ENCODE measurements around the gene TTC34. TPM values are rescaled to one million over a fixed set of nuclear protein-coding genes. Genes with fewer than 3 reads are reported as not detected.

Gene TTC34
- total RNA-seq, 4 donors from 2014 or later, result 0.84 to 1.2 (median 1.0) TPM

- Histone ChIP-seq H3K4me1 (no peaks in the 10 kb centered on the region), H3K27ac (no peak overlapping the region), H3K4me3 (no peak overlapping the region), H3K9me3 (peaks cover 0 to 32% (median 0%) of the 10 kb centered on the region in 4 donors), H3K27me3 (no peaks in the 10 kb centered on the region), H3K36me3 (no peaks in the 10 kb centered on the region)
- 81 to 84% methylated on average over 20 to 28 of the region's 28 CpGs for WGBS, 2 donors
- no peak for DNase-seq (ENCODE audit: low spot score in 2 of 2)
- TF ChIP-seq EP300 (IDR thresholded peaks at IDR 0.05) (no peak), POLR2A (IDR thresholded peaks at IDR 0.05) (no peak), CTCF (IDR thresholded peaks at IDR 0.05) (no peak)
Observed at GRCh38 chr1:2832506-2833453, 31.3 kb upstream of the TTC34 start.

- peaks cover 0 to 40% (median 0%) of the 10 kb centered on the region in 4 donors for H3K9me3 ChIP-seq
- DNase-seq (ENCODE audit: low spot score in 2 of 2), result no peak
- WGBS, 2 donors, result 76 to 77% methylated on average over 9 to 10 of the region's 12 CpGs
- H3K27ac ChIP-seq, result no peak overlapping the region
- TF ChIP-seq POLR2A (IDR thresholded peaks at IDR 0.05) (no peak), CTCF (IDR thresholded peaks at IDR 0.05) (no peak), EP300 (IDR thresholded peaks at IDR 0.05) (no peak)
- no peaks in the 10 kb centered on the region for H3K36me3 ChIP-seq
- no peaks in the 10 kb centered on the region for H3K27me3 ChIP-seq
- no peak overlapping the region for H3K4me3 ChIP-seq
- H3K4me1 ChIP-seq, result no peaks in the 10 kb centered on the region
Observed at GRCh38 chr1:2831596-2832212, 30.2 kb upstream of the TTC34 start.

GRCh38 chr1:2830761-2831425 lies 29.4 kb upstream of the TTC34 start:
- Histone ChIP-seq H3K9me3 (peaks cover 0 to 44% (median 0%) of the 10 kb centered on the region in 4 donors), H3K4me3 (no peak overlapping the region), H3K4me1 (no peaks in the 10 kb centered on the region), H3K27me3 (no peaks in the 10 kb centered on the region), H3K27ac (no peak overlapping the region), H3K36me3 (no peaks in the 10 kb centered on the region)
- WGBS, 2 donors, result 84 to 88% methylated on average over 18 to 20 of the region's 20 CpGs
- no peak for TF ChIP-seq CTCF (IDR thresholded peaks at IDR 0.05)
- TF ChIP-seq EP300 (IDR thresholded peaks at IDR 0.05), result no peak
- TF ChIP-seq POLR2A (IDR thresholded peaks at IDR 0.05), result no peak
- no peak for DNase-seq (ENCODE audit: low spot score in 2 of 2)

GRCh38 chr1:2829846-2830615 lies 28.5 kb upstream of the TTC34 start:
- no peak overlapping the region for H3K4me3 ChIP-seq
- 81 to 86% methylated on average over 21 to 22 of the region's 23 CpGs for WGBS, 2 donors

More at GRCh38 chr1:2829846-2830615, 28.5 kb upstream of the TTC34 start:
- no peak overlapping the region for H3K27ac ChIP-seq
- H3K36me3 ChIP-seq, result no peaks in the 10 kb centered on the region
- DNase-seq (ENCODE audit: low spot score in 2 of 2), result no peak
- no peaks in the 10 kb centered on the region for H3K4me1 ChIP-seq
- peaks cover 0 to 44% (median 0%) of the 10 kb centered on the region in 4 donors for H3K9me3 ChIP-seq
- TF ChIP-seq CTCF (IDR thresholded peaks at IDR 0.05) (no peak), POLR2A (IDR thresholded peaks at IDR 0.05) (no peak), EP300 (IDR thresholded peaks at IDR 0.05) (no peak)
- no peaks in the 10 kb centered on the region for H3K27me3 ChIP-seq
